GM12874 (cell line): ENCODE data around the gene RBM3.

Source experiments
- CTCF ChIP-seq: IDR thresholded peaks from 2 replicates; pipeline ENCODE4 v1.5.1; 2011; ENCODE audit warnings: low read depth, mild to moderate bottlenecking, control low read depth, low read length, moderate library complexity; ENCODE audit not compliant: insufficient read depth

RBM3 gene

DNA sequence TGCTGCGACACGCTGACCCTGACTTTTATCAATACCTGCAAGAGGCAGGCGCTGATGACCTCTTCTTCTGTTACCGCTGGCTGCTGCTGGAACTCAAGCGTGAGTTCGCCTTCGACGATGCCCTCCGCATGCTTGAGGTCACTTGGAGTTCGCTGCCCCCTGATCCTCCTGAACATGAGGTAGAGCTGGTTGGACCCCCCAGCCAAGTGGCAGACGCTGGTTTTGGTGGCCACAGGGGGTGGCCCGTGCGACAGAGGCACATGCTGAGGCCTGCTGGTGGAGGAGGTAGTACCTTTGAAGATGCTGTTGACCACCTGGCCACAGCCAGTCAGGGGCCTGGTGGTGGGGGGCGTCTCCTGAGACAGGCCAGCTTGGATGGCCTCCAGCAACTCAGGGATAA lies 14.2 kb upstream of the RBM3 start:
- TF ChIP-seq CTCF, result no peak

DNA sequence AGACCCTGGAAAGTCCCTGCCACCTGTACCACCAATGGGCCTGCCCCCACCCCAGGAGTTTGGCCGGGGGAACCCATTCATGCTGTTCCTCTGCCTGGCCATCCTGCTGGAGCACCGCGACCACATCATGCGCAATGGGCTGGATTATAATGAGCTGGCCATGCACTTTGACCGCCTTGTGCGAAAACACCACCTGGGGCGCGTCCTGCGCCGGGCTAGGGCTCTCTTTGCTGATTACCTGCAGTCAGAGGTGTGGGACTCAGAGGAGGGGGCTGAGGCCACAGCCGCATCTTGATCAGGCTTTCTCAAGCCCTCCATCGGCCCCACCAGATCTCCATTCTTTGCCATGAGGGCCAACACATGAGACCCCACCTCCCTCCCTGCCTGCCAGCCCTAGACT lies 13.6 kb upstream of the RBM3 start:
- no peak for TF ChIP-seq CTCF

DNA sequence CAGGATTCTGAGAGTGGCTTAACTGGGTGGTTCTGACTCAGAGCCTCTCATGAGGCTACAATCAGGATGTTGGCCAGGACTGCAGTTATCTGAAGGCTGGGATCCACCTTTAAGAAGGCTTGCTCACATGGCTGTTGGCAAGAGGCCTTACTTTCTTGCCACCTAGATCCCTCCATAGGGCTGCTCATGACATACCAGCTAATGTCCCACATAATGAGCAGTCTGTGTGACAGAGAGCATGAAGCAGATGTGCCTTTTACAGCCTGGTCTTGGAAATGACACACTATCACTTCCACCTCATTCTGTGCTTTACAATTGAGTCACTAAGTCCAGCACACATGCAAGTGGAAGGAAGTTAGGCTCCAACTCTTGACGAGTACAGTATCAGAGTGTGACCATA lies 4.3 kb upstream of the RBM3 start:
- TF ChIP-seq CTCF, result no peak

DNA sequence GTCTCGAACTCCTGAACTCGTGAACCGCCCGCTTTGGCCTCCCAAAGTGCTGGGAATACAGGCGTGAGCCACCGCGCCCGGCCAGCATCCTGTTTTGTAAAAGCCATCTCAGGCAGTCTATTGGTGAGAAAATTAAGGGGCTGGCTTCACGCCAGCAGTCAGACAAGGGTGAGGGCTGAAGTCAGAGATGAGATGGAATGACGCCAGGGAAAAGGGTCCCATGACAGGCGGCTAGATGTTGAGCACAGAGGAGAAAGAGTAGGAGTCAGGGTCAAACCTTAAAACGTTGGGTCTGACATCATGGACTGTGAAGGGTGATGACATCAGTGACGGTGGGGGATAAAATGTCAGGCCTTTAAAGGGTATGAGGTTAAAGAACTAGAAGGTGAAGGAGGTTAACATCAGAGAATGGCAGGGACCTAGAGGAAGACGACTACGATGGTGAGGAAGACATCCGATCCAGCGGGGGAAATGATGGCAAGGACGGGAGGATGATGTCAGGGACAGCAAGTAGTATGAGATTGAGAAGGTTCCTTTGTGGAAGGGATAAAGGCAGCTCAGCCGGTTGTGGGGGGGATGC lies 504 bp upstream of the RBM3 start:
- no peak for TF ChIP-seq CTCF

- no peak for TF ChIP-seq CTCF
Observed at GRCh38 chrX:48575642-48576041, 1.4 kb downstream of the RBM3 start.

- no peak for TF ChIP-seq CTCF
Observed at GRCh38 chrX:48576108-48576507, 1.8 kb downstream of the RBM3 start.

- TF ChIP-seq CTCF, result no peak
Observed at GRCh38 chrX:48578661-48579128, 4.4 kb downstream of the RBM3 start.
